ENCODE data around the gene GPX7.

DNA sequence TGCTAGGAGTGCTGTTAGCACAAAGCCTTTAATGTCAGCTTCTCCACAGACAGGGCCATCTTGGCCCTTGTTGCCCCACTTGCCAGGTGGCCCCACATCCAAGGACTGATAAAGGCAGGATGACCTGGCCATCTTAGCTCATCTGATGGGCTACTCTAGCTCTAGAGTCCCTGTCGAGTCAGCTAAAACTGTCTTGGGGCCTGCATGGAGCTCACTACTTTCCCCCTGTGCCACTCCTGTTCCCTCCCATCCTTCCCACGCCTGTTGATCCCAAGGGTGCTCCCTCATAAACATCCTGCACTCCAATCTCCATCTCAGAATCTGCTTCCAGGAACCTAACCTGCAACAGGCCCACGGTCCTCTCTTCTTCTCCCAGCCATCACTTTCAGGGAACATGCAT lies 652 bp upstream of the GPX7 start:
- TF ChIP-seq EZH2 (IDR thresholded peaks at IDR 0.05; ENCODE audit: borderline replicate concordance, low read depth, low read length, severe bottlenecking) (no peak), CTCF (IDR thresholded peaks at IDR 0.05; ENCODE audit: borderline replicate concordance, extremely low read depth, low read length, poor library complexity, severe bottlenecking) (no peak)
